Measurements from ENCODE around the gene C11orf97.

The C11orf97 gene, protein sequence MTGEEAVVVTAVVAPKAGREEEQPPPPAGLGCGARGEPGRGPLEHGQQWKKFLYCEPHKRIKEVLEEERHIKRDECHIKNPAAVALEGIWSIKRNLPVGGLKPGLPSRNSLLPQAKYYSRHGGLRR

DNA sequence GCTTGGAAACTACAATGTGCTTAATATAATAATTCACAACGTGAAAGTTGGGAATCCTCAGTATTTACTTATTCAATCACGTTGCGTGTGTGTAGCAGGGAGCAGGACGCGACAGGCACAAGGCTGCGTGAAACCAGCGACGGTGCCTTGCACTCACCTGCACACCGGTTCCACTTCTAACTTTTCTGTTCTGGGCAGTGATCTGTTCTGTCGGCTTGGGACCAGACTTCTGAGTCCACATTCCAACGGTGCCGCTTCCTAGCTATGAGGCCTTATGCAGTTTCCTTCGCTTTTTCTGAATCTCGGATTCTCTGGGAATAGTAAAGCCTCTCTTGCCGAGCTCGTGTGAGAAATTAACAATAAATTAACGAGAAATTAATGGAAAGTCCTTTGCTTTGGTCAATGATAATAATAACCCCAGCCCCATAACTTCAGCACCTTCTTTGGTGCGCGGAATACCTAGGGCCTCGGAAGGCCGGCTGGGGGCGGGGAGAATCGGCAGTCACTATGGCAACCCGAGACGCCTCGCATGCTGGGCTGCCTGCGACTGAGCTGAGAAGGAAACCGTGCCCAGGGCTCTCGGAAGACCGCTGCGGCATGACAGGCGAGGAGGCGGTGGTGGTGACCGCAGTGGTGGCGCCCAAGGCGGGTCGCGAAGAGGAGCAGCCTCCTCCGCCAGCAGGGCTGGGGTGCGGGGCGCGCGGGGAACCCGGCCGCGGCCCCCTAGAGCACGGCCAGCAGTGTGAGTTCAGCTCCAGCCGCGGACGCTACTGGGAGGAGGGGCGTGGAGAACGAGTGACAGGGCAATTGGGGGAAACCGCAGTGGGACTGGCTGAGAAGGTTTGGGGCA, at the start of gene C11orf97:
Gene C11orf97, plus strand, starts transcription at position 530 of the 850 bp plus-strand sequence. Its CDS starts 68 bp downstream, at position 598.
- peaks cover 23% of the 10 kb centered on the region for H3K27me3 Mint-ChIP-seq

DNA sequence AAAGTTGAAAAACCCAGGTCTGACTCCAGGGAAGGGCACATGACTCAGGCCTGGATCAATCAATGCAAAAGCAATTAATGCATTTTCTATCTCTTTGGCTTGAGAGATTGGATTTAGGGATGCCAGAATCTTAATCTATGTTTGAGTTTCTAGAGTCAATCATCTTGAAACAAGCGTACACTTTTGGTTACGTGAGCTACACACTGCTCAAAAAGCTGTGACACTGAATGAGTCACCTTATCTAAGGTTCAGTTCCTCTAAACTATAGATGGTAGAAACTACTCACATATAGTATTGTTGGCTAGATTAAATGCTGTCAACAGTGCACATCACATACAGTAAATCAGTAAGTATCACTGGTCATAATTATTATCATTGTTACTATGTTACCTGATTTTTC, 42.8 kb upstream of the C11orf97 start:
- Mint-ChIP-seq H3K4me3 (no peak overlapping the region), H3K4me1 (peaks cover 12% of the 10 kb centered on the region), H3K9me3 (no peaks in the 10 kb centered on the region), H3K36me3 (ENCODE audit: insufficient read depth) (peaks cover 38% of the 10 kb centered on the region), H3K27me3 (no peaks in the 10 kb centered on the region), H3K27ac (ENCODE audit: low read depth) (no peak overlapping the region)
- ATAC-seq (replicated peaks; ENCODE audit: extremely low read depth, poor library complexity, severe bottlenecking) (no peak), DNase-seq (ENCODE audit: low spot score in 2 of 2) (no peak)

More for the DNA sequence above, at the start of gene C11orf97:
- DNase-seq (ENCODE audit: low spot score in 2 of 2) (peak; percentile 22 to 39), ATAC-seq (replicated peaks; ENCODE audit: extremely low read depth, poor library complexity, severe bottlenecking) (peak; percentile 77)
- Mint-ChIP-seq H3K9me3 (no peaks in the 10 kb centered on the region), H3K27ac (ENCODE audit: low read depth) (peak within 1 kb of the TSS; percentile 55), H3K4me3 (peak within 1 kb of the TSS; percentile 81), H3K4me1 (peaks cover 18% of the 10 kb centered on the region), H3K36me3 (ENCODE audit: insufficient read depth) (peaks cover 4% of the 10 kb centered on the region)

DNA sequence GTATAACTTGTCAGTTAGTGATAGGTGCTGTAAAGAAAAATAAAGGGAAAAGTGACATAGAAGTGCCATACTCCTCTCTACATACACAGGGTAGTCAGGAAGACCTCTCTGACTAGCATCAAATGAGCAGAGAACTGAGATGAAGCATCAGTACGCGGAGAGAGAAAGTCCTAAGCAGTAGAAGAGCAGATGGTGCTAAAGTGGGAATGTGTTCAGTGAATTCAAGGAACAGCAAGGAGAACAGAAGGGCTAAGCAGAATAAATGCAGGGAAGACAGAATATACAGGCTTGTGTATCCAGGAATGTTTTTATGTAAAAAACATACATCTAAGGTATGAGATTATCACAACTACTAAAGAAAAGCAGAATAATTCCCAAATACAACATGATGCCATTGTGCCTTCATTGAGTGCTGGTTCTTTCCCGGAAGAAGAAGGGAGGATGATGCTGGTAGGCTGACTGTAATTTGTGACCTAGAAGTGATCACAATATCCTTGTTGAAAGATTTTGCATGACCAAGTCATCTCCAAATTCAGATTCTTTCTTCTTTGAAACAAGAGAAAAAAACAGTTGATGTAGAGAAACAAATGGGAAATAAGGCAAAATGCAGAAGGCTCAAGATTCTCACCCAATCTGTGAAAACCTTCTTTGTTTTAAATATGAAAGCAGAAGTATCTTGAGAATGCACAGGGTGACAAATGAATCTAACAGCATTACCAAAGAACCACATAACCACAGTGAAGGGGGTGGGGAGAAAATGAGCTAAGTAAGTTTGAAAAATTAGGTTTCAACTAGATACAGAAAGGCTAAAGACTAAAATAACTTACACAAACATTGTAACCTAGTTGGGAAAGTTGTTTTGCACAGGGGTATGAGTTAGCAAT, 39.1 kb upstream of the C11orf97 start:
- peak overlapping the region; percentile 14 for H3K4me3 Mint-ChIP-seq
- H3K36me3 Mint-ChIP-seq (ENCODE audit: insufficient read depth): peaks cover 37% of the 10 kb centered on the region
- peaks cover 12% of the 10 kb centered on the region for H3K4me1 Mint-ChIP-seq
- no peaks in the 10 kb centered on the region for H3K9me3 Mint-ChIP-seq
- DNase-seq (ENCODE audit: low spot score in 2 of 2) (no peak), ATAC-seq (replicated peaks; ENCODE audit: extremely low read depth, poor library complexity, severe bottlenecking) (peak; percentile 92)
- no peaks in the 10 kb centered on the region for H3K27me3 Mint-ChIP-seq
- H3K27ac Mint-ChIP-seq (ENCODE audit: low read depth): peak overlapping the region; percentile 7

DNA sequence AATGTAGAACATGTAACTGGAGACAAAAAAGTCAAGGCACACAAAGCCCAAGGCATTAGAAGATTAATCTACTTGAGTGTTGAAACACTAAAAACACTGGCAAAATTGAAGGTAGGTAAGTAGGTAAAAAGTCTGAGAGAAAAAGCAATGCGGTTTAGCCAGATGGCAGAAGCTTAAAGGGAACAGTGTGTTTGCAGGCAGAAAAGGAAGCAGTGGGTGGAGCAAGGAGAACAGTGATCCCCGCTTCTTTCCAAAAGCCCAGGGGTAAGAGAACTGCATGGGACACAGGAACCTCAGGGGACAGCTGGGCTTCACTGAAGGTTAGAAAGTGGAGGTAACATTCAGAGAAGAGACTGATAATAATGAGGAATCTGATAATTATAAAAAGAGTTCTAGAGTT, 34.6 kb upstream of the C11orf97 start:
- ATAC-seq (replicated peaks; ENCODE audit: extremely low read depth, poor library complexity, severe bottlenecking) (no peak), DNase-seq (ENCODE audit: low spot score in 2 of 2) (no peak)
- H3K4me1 Mint-ChIP-seq: peaks cover 17% of the 10 kb centered on the region
- no peak overlapping the region for H3K4me3 Mint-ChIP-seq
- H3K27ac Mint-ChIP-seq (ENCODE audit: low read depth): no peak overlapping the region
- H3K27me3 Mint-ChIP-seq: no peaks in the 10 kb centered on the region
- peaks cover 35% of the 10 kb centered on the region for H3K36me3 Mint-ChIP-seq (ENCODE audit: insufficient read depth)
- H3K9me3 Mint-ChIP-seq: no peaks in the 10 kb centered on the region

DNA sequence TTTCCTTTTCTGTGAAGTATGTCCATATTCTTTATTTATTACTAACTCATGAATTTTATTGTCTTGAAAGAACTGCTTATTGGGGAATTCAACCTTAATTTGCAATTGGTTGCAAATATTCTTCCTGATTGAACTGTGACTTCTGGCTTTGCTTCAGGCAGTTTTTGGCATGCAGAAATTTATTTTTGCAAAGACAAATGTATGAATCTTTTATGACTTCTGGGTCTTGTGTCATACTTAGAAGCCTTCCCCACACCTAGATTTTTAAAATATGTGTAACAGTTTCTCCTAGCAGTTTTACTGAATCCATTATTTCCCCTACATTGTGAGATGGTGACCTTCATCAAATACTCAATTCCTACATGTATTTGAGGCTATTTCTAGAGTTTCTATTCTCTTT, 30.9 kb upstream of the C11orf97 start:
- Mint-ChIP-seq H3K9me3 (no peaks in the 10 kb centered on the region), H3K27me3 (no peaks in the 10 kb centered on the region), H3K4me3 (no peak overlapping the region), H3K4me1 (peaks cover 7% of the 10 kb centered on the region), H3K27ac (ENCODE audit: low read depth) (peak overlapping the region; percentile 29), H3K36me3 (ENCODE audit: insufficient read depth) (peaks cover 39% of the 10 kb centered on the region)
- ATAC-seq (replicated peaks; ENCODE audit: extremely low read depth, poor library complexity, severe bottlenecking) (no peak), DNase-seq (ENCODE audit: low spot score in 2 of 2) (no peak)

DNA sequence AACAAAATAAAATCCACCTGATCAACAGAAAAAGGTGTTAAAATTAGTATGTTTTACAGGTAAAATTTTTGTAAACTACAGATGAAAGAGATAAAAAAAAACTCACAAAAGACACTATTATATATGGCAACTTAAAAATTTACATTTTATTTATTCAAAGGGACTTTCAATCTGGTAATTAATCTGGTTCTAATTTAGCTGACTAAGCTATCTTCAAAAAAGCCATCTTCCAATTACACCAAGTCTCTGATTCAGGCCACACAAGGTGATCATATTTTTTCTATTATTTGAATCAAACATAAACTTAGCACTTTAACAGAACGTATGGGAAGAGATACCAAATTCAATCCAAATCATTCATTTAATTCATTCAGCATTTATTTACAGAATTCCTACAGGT, 26.2 kb upstream of the C11orf97 start:
- no peak overlapping the region for H3K4me3 Mint-ChIP-seq
- ATAC-seq (replicated peaks; ENCODE audit: extremely low read depth, poor library complexity, severe bottlenecking) (no peak), DNase-seq (ENCODE audit: low spot score in 2 of 2) (no peak)
- no peak overlapping the region for H3K27ac Mint-ChIP-seq (ENCODE audit: low read depth)
- H3K9me3 Mint-ChIP-seq: no peaks in the 10 kb centered on the region
- peaks cover 28% of the 10 kb centered on the region for H3K4me1 Mint-ChIP-seq
- H3K27me3 Mint-ChIP-seq: no peaks in the 10 kb centered on the region
- peaks cover 50% of the 10 kb centered on the region for H3K36me3 Mint-ChIP-seq (ENCODE audit: insufficient read depth)

DNA sequence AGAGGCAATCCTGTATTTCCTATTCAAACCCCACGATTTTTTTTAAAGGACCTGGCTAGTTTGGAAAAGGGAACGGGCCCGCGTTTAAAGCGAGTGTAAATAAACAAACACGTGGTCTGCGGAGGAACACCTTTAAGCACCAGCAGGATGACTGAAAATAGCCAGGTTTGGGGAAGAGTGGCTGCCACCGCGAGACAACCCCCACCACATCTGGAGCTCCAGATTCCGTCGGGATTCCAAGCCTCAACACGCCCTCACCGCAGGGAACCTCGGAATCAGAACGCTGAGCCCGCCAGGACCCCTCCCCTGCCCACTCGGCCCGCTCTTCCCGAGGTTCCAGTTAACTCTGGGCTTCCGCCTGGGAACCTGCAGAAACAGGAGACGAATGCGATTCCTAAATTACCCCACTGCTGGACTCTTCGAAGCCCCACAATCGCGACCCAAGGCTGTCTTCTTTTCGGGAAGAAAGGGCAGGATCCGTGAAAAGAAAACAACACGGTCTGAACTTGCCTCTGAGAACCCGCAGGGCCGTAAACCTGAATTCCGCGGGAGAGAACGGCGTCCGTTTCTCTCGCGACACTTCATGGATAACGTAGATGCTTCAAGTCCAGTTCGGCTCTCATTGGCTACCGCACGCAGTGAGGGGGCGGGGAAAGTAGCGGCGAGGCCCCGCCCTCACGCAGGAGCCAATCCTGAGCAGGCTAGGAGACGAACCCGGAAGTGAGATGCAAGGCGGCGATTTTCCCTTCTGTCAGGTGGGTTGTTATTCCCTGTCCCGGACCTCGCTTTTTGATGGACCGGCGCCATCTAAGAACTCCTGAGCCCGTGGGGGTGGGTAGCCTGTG, 18.8 kb upstream of the C11orf97 start, which contains the start of the genes ANKRD49 and MRE11:
Gene ANKRD49, plus strand, starts transcription at position 704 of the 845 bp plus-strand sequence. CDS start 2,710 bp downstream, outside the sequence.
Gene MRE11, minus strand, starts transcription at position 564 of the 845 bp plus-strand sequence. CDS start 1,043 bp downstream, outside the sequence.
- H3K27me3 Mint-ChIP-seq: no peaks in the 10 kb centered on the region
- ATAC-seq (replicated peaks; ENCODE audit: extremely low read depth, poor library complexity, severe bottlenecking) (peak; percentile 99), DNase-seq (ENCODE audit: low spot score in 2 of 2) (peak; percentile 91 to 96)
- peaks cover 29% of the 10 kb centered on the region for H3K4me1 Mint-ChIP-seq
- peak within 1 kb of the TSS; percentile 96 for H3K27ac Mint-ChIP-seq (ENCODE audit: low read depth)
- H3K9me3 Mint-ChIP-seq: no peaks in the 10 kb centered on the region
- H3K36me3 Mint-ChIP-seq (ENCODE audit: insufficient read depth): peaks cover 42% of the 10 kb centered on the region
- H3K4me3 Mint-ChIP-seq: peak within 1 kb of the TSS; percentile 95

DNA sequence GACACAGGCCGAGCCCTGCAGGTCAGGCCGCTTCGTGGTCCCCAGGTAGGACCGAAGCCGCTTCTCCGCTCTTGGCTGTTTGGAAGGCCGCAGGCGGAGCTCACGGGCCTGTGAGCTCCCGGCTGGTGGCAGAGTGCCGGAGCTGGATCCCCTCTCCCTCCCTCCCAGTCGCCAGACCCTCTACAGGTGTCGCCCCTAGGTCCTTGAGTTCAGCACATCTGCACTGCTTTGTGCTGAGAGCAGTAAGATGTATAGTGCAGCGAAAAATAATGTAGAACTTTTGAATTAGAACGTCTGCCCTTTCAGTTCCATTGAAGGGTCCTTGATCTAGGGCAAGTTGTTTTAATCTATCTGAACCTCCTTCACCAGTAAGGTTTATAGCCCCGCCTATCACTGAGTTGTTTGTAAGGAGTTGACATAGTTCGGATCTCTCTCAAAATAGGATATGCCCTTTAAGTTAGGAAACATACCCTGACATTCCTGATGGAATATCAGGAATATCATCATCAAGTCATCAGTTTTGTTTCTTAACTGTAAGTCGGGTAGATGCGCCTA, 18.1 kb upstream of the C11orf97 start:
- Mint-ChIP-seq H3K27ac (ENCODE audit: low read depth) (peak overlapping the region; percentile 96), H3K4me1 (peaks cover 25% of the 10 kb centered on the region), H3K27me3 (no peaks in the 10 kb centered on the region), H3K4me3 (peak overlapping the region; percentile 95), H3K36me3 (ENCODE audit: insufficient read depth) (peaks cover 42% of the 10 kb centered on the region), H3K9me3 (no peaks in the 10 kb centered on the region)
- peak; percentile 56 for ATAC-seq (replicated peaks; ENCODE audit: extremely low read depth, poor library complexity, severe bottlenecking)
- DNase-seq (ENCODE audit: low spot score in 2 of 2): no peak

DNA sequence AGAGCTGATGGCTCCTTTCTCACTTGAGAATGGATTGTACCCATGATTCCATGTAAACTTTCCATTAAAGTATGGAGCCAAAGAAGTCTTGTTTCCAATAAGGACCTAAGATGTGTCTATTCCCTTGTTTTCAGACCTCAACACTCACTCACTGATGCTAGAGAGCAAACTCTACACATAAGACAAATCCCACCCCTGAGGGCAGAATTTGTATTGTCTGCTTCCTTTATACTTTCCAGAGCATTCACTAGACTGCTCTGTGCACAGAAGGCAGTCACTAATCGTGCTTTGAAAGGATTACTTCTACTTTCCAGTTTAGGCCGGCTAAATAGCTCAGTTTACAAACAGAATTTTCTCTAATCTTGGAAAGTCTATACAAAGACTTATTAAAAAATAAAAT, 12.1 kb upstream of the C11orf97 start:
- H3K36me3 Mint-ChIP-seq (ENCODE audit: insufficient read depth): peaks cover 32% of the 10 kb centered on the region
- DNase-seq (ENCODE audit: low spot score in 2 of 2): no peak
- H3K4me3 Mint-ChIP-seq: no peak overlapping the region
- ATAC-seq (replicated peaks; ENCODE audit: extremely low read depth, poor library complexity, severe bottlenecking): no peak
- no peak overlapping the region for H3K27ac Mint-ChIP-seq (ENCODE audit: low read depth)
- H3K27me3 Mint-ChIP-seq: no peaks in the 10 kb centered on the region
- H3K9me3 Mint-ChIP-seq: no peaks in the 10 kb centered on the region
- peaks cover 4% of the 10 kb centered on the region for H3K4me1 Mint-ChIP-seq

DNA sequence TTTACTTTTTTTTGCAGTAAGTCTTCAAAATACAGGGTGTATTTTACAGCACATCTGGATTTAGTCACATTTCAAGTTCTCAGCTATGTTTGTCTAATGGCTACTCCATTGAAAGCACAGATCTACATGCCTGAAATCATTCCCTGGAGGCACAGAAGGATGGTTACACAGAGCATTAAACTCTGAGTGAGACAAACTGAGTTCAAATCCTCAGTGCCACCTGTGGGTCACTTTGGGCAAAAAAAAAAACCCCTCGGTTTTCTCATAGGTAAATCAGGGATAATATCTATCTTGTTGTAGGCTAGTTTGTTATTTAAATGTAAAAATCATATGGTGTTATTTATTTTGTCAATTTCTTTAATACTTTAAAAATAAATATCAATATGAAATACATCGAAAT, 10.7 kb upstream of the C11orf97 start:
- H3K9me3 Mint-ChIP-seq: no peaks in the 10 kb centered on the region

DNA sequence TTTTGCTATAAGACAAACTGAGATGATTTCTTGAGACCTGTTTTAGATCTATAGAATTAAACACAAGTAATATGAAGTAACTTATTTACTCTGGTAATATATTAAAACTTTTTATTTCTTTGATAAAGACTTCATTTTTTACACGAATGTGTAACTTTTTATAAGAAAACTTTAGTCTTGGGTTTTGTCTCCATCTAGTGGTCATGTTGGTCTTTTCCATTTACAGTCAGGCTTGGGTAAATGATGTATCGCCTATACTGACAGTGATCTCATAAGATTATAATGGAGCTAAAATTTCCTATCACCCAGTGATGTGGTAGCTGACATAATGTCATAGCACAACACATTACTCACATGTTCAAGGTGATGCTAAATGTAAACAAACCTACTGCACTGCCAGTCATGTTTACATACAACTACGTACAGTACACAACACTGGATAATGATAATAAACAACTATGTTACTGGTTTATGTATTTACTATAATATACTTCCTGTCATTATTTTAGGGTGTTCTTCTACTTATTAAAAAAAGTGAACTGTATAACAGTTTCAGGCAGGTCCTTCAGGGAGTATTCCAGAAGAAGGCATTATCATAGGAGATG, 7.5 kb upstream of the C11orf97 start:
- H3K9me3 Mint-ChIP-seq: no peaks in the 10 kb centered on the region
- no peak for ATAC-seq (replicated peaks; ENCODE audit: extremely low read depth, poor library complexity, severe bottlenecking)
- DNase-seq (ENCODE audit: low spot score in 2 of 2): no peak
- no peak overlapping the region for H3K27ac Mint-ChIP-seq (ENCODE audit: low read depth)
- H3K36me3 Mint-ChIP-seq (ENCODE audit: insufficient read depth): peaks cover 6% of the 10 kb centered on the region
- peaks cover 12% of the 10 kb centered on the region for H3K27me3 Mint-ChIP-seq
- no peak overlapping the region for H3K4me3 Mint-ChIP-seq
- H3K4me1 Mint-ChIP-seq: no peaks in the 10 kb centered on the region

More for the DNA sequence above, 10.7 kb upstream of the C11orf97 start:
- no peak overlapping the region for H3K4me3 Mint-ChIP-seq
- H3K4me1 Mint-ChIP-seq: no peaks in the 10 kb centered on the region
- H3K27ac Mint-ChIP-seq (ENCODE audit: low read depth): no peak overlapping the region
- H3K36me3 Mint-ChIP-seq (ENCODE audit: insufficient read depth): peaks cover 31% of the 10 kb centered on the region
- DNase-seq (ENCODE audit: low spot score in 2 of 2): no peak
- no peak for ATAC-seq (replicated peaks; ENCODE audit: extremely low read depth, poor library complexity, severe bottlenecking)
- H3K27me3 Mint-ChIP-seq: no peaks in the 10 kb centered on the region

All from central memory CD8-positive, alpha-beta T cell (primary cell).